NCI-H524 treated with DMSO at 0.1 percent for 48 hours (cell line): ENCODE data around the gene AREL1.

Experiments
- DNase-seq: peaks from one replicate; lab custom pipeline; 2025; lab: John Stamatoyannopoulos, UW

Gene AREL1

GRCh38 chr14:74658535-74659131, 54.2 kb downstream of the AREL1 start:
- DNase-seq = no peak

- no peak for DNase-seq
These were observed 55.9 kb downstream of the AREL1 start for GRCh38 chr14:74656964-74657363.

GRCh38 chr14:74655599-74656395, 57.1 kb downstream of the AREL1 start:
- no peak for DNase-seq

- no peak for DNase-seq
These were observed 57.9 kb downstream of the AREL1 start for GRCh38 chr14:74654931-74655330.

- DNase-seq = no peak
These were observed 59.3 kb downstream of the AREL1 start for GRCh38 chr14:74653386-74654138.

- no peak for DNase-seq
These were observed 60.3 kb downstream of the AREL1 start for GRCh38 chr14:74652541-74652940.

- no peak for DNase-seq
These were observed 61.8 kb downstream of the AREL1 start for GRCh38 chr14:74650927-74651686.

GRCh38 chr14:74649673-74650072, 63.2 kb downstream of the AREL1 start:
- no peak for DNase-seq

GRCh38 chr14:74649167-74649566, 63.7 kb downstream of the AREL1 start:
- no peak for DNase-seq

- no peak for DNase-seq
These were observed 64.3 kb downstream of the AREL1 start for GRCh38 chr14:74648601-74649000.

- DNase-seq = no peak
These were observed 65.0 kb downstream of the AREL1 start for GRCh38 chr14:74647678-74648461.

GRCh38 chr14:74647061-74647677, 65.7 kb downstream of the AREL1 start:
- peak; percentile 83 for DNase-seq

GRCh38 chr14:74645756-74646470, 67.0 kb downstream of the AREL1 start:
- DNase-seq = no peak

GRCh38 chr14:74645244-74645643, 67.6 kb downstream of the AREL1 start:
- no peak for DNase-seq

GRCh38 chr14:74641601-74642391, 71.1 kb downstream of the AREL1 start:
- no peak for DNase-seq

- no peak for DNase-seq
These were observed 73.9 kb downstream of the AREL1 start for GRCh38 chr14:74638966-74639365.

GRCh38 chr14:74638066-74638465, 74.8 kb downstream of the AREL1 start:
- DNase-seq = peak; percentile 96

- DNase-seq = peak; percentile 43
These were observed 75.7 kb downstream of the AREL1 start for GRCh38 chr14:74637178-74637550.

- no peak for DNase-seq
These were observed 76.3 kb downstream of the AREL1 start for GRCh38 chr14:74636424-74637177.
